IPS-NIHi11 (cell line): ENCODE results near the gene MNX1.

Source experiments
- DNase-seq: peaks from one replicate; pipeline ENCODE4 v3.0.0; 2012; ENCODE audit warnings: mixed read lengths, low spot score

Gene MNX1

GRCh38 chr7:157032644-157033482, 22.4 kb upstream of the MNX1 start:
- DNase-seq = no peak

GRCh38 chr7:157032128-157032527, 21.7 kb upstream of the MNX1 start:
- DNase-seq = no peak

GRCh38 chr7:157028199-157028903, 17.9 kb upstream of the MNX1 start:
- no peak for DNase-seq

- DNase-seq = no peak
These were observed 17.2 kb upstream of the MNX1 start for GRCh38 chr7:157027568-157028198.

GRCh38 chr7:157024716-157025115, 14.3 kb upstream of the MNX1 start:
- no peak for DNase-seq

- DNase-seq = no peak
These were observed 13.1 kb upstream of the MNX1 start for GRCh38 chr7:157023589-157023905.

GRCh38 chr7:157022681-157023588, 12.5 kb upstream of the MNX1 start:
- DNase-seq = peak; percentile 48

GRCh38 chr7:157021871-157022680, 11.6 kb upstream of the MNX1 start:
- DNase-seq = peak; percentile 29

- peak; percentile 58 for DNase-seq
These were observed 10.8 kb upstream of the MNX1 start for GRCh38 chr7:157021071-157021870.

- peak; percentile 49 for DNase-seq
These were observed 10.1 kb upstream of the MNX1 start for GRCh38 chr7:157020514-157021070.

- no peak for DNase-seq
These were observed 9.4 kb upstream of the MNX1 start for GRCh38 chr7:157019718-157020451.

GRCh38 chr7:157018997-157019608, 8.6 kb upstream of the MNX1 start:
- peak; percentile 52 for DNase-seq

- no peak for DNase-seq
These were observed 8.0 kb upstream of the MNX1 start for GRCh38 chr7:157018328-157018996.

- no peak for DNase-seq
These were observed 7.3 kb upstream of the MNX1 start for GRCh38 chr7:157017603-157018327.

- DNase-seq = no peak
These were observed 6.7 kb upstream of the MNX1 start for GRCh38 chr7:157017149-157017548.

- DNase-seq = no peak
These were observed 6.0 kb upstream of the MNX1 start for GRCh38 chr7:157016352-157017041.

GRCh38 chr7:157016024-157016351, 5.5 kb upstream of the MNX1 start:
- DNase-seq = no peak
